ENCODE measurements around the gene CADPS2. TPM values are rescaled to one million over a fixed set of nuclear protein-coding genes. Genes with fewer than 3 reads are reported as not detected.

CADPS2 gene
- total and polyA plus RNA-seq, 10 of the 15 experiments (the other 5 are each of a cell fraction or from before 2014, with no cell fraction given) = 0.05 to 7.5 (median 0.25) TPM

DNA sequence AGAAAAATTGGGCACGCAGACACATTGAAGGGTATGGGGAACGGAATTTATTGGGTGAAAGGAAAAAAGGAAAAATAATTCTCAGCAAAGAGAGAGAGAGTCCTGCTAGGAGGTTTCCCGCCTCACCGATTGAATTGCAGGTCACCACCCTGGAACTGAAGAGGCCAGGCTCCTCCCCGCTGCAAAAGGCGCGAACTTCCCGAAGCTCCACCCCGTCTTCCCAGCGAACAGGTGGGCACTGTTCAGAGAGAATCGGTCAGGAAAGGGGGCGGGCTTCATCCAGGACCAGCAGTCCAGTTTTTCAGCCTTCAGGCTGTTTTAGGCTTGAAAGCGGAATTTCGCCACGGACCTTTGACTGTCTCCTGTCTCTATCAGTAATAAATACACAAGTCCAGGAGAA is 27.3 kb upstream of the CADPS2 start:
- DNase-seq (ENCODE audit: low read depth, low spot score) (no peak), FAIRE-seq (no peak), ATAC-seq (no peak)
- Histone ChIP-seq H3K79me2 (ENCODE audit: control insufficient read depth, insufficient read depth, low read length) (no peaks in the 10 kb centered on the region), H2AFZ (ENCODE audit: control insufficient read depth, low read depth, low read length) (no peak overlapping the region), H4K20me1 (ENCODE audit: control insufficient read depth, insufficient read depth) (no peaks in the 10 kb centered on the region), H3K36me3 (ENCODE audit: control insufficient read depth in 2 of 2, insufficient read depth in 2 of 2, low read length in 1 of 2) (no peaks in the 10 kb centered on the region), H3K4me1 (ENCODE audit: control insufficient read depth, insufficient read depth, low read length) (no peaks in the 10 kb centered on the region), H3K27me3 (replicated peaks in 1 of 2; ENCODE audit: control insufficient read depth in 2 of 2, insufficient read depth in 2 of 2, low read length in 1 of 2) (no peaks in the 10 kb centered on the region), H3K9me3 (replicated peaks; ENCODE audit: control insufficient read depth, insufficient read depth, low read length) (no peaks in the 10 kb centered on the region), H3K9ac (ENCODE audit: control insufficient read depth, insufficient read depth, low read length) (no peak overlapping the region), H3K4me3 (no peak overlapping the region), H3K27ac (ENCODE audit: control insufficient read depth, insufficient read depth) (no peak overlapping the region), H3K4me2 (ENCODE audit: control insufficient read depth, insufficient read depth) (no peak overlapping the region)
- TF ChIP-seq IKZF1 (conservative IDR thresholded peaks at IDR 0.05) (no peak), SMAD1 (IDR thresholded peaks at IDR 0.05; ENCODE audit: low read depth, partially characterized antibody) (no peak), HDAC2 (IDR thresholded peaks at IDR 0.05) (no peak), NR2C2 (IDR thresholded peaks at IDR 0.05; ENCODE audit: borderline replicate concordance, control insufficient read depth, insufficient read length, low read depth) (no peak)
- POLR2A ChIA-PET = no interaction called here
- intact Hi-C loops (cut with micrococcal nuclease; ENCODE audit: unreplicated experiment) (no loop called here), in situ Hi-C loops (cut with MboI) (no loop called here)
- CTCF ChIA-PET = interaction anchor here (0.6 kb wide), 1 partner anchor 453 kb away, joined by 3 read pairs; no protein-coding TSS in a partner anchor
- BruUV-seq (replicated peaks) = no TSS peak
- SMC1A ChIA-PET (ENCODE audit: uncharacterized antibody, unreplicated experiment) = no interaction called here
- 69% methylated on average over 15 of the region's 15 CpGs for WGBS (ENCODE audit: insufficient coverage, insufficient replicate concordance, low lambda C conversion rate, missing lambda C conversion rate)
- RAD21 ChIA-PET (ENCODE audit: unreplicated experiment) = no interaction called here

DNA sequence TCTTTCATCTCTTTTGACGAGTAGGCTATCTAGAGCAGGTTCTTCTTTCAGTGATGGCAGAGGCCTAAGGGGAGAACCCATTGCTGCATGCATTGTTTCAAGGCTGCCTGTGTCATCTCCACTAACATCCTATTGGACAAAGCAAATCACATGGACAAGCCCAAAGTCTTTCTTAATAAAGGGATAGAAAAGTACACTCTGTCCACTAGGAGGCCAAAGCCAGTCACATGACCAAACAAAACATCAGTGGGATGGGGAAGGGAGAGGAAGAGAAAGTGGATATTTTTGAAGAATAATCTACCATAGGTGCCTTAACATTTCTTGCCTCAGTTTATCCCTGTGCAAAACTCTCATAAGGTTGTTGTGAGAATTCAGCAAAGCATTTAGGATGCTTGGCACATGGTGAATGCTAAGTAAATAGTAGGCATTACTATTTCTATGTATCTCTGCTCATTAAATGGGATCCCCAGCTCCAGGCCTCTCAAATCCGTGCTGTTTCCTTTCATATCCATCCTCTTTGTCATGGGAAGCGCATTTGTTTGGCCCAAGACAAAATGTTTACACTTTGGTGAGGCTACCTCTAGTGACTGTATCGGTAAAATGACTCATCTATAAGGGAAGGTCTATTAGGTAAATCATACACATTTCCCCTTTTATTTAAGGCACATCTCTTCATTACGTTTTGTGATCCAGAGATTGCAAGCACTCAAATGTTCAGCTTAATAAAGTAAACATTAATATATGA is 16.7 kb upstream of the CADPS2 start:
- no peak overlapping the region for H3K4me2 ChIP-seq (ENCODE audit: control insufficient read depth, insufficient read depth)
- H3K27ac ChIP-seq (ENCODE audit: control insufficient read depth, insufficient read depth) = no peak overlapping the region
- H3K4me1 ChIP-seq (ENCODE audit: control insufficient read depth, insufficient read depth, low read length) = no peaks in the 10 kb centered on the region
- no TSS peak for BruUV-seq (replicated peaks)
- CTCF ChIA-PET = no interaction called here
- H4K20me1 ChIP-seq (ENCODE audit: control insufficient read depth, insufficient read depth) = no peaks in the 10 kb centered on the region
- no peaks in the 10 kb centered on the region for H3K36me3 ChIP-seq (ENCODE audit: control insufficient read depth in 2 of 2, insufficient read depth in 2 of 2, low read length in 1 of 2)
- H3K4me3 ChIP-seq = no peak overlapping the region
- RAD21 ChIA-PET (ENCODE audit: unreplicated experiment) = no interaction called here
- intact Hi-C loops (cut with micrococcal nuclease; ENCODE audit: unreplicated experiment) = no loop called here
- H3K27me3 ChIP-seq (replicated peaks in 1 of 2; ENCODE audit: control insufficient read depth in 2 of 2, insufficient read depth in 2 of 2, low read length in 1 of 2) = no peaks in the 10 kb centered on the region
- 13% methylated on average over 5 of the region's 5 CpGs for WGBS (ENCODE audit: insufficient coverage, insufficient replicate concordance, low lambda C conversion rate, missing lambda C conversion rate)
- ATAC-seq (peak; percentile 85), FAIRE-seq (peak; percentile 54), DNase-seq (ENCODE audit: low read depth, low spot score) (no peak)
- H3K9me3 ChIP-seq (replicated peaks; ENCODE audit: control insufficient read depth, insufficient read depth, low read length) = no peaks in the 10 kb centered on the region
- no peak overlapping the region for H2AFZ ChIP-seq (ENCODE audit: control insufficient read depth, low read depth, low read length)
- POLR2A ChIA-PET = no interaction called here
- H3K9ac ChIP-seq (ENCODE audit: control insufficient read depth, insufficient read depth, low read length) = no peak overlapping the region
- TF ChIP-seq LARP7 (IDR thresholded peaks at IDR 0.05) = no peak
- no peak for TF ChIP-seq ZBED1 (IDR thresholded peaks at IDR 0.05; ENCODE audit: borderline replicate concordance)
- peak; percentile 48; the same call in 1 of the 2 replicates for TF ChIP-seq RAD51 (IDR thresholded peaks at IDR 0.05)
- TF ChIP-seq RFX5 (IDR thresholded peaks at IDR 0.05; ENCODE audit: low read depth, low read length) = no peak
- TF ChIP-seq, protein P1, sequence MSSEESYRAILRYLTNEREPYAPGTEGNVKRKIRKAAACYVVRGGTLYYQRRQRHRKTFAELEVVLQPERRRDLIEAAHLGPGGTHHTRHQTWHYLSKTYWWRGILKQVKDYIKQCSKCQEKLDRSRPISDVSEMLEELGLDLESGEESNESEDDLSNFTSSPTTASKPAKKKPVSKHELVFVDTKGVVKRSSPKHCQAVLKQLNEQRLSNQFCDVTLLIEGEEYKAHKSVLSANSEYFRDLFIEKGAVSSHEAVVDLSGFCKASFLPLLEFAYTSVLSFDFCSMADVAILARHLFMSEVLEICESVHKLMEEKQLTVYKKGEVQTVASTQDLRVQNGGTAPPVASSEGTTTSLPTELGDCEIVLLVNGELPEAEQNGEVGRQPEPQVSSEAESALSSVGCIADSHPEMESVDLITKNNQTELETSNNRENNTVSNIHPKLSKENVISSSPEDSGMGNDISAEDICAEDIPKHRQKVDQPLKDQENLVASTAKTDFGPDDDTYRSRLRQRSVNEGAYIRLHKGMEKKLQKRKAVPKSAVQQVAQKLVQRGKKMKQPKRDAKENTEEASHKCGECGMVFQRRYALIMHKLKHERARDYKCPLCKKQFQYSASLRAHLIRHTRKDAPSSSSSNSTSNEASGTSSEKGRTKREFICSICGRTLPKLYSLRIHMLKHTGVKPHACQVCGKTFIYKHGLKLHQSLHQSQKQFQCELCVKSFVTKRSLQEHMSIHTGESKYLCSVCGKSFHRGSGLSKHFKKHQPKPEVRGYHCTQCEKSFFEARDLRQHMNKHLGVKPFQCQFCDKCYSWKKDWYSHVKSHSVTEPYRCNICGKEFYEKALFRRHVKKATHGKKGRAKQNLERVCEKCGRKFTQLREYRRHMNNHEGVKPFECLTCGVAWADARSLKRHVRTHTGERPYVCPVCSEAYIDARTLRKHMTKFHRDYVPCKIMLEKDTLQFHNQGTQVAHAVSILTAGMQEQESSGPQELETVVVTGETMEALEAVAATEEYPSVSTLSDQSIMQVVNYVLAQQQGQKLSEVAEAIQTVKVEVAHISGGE (CRISPR knock-in tag; IDR thresholded peaks at IDR 0.05) = no peak
- peak; percentile 92 for TF ChIP-seq NFYB (IDR thresholded peaks at IDR 0.05; ENCODE audit: insufficient read depth, low read depth, low read length)
- TF ChIP-seq TARDBP (IDR thresholded peaks at IDR 0.05; ENCODE audit: borderline replicate concordance) = no peak
- SMC1A ChIA-PET (ENCODE audit: uncharacterized antibody, unreplicated experiment) = no interaction called here
- no peaks in the 10 kb centered on the region for H3K79me2 ChIP-seq (ENCODE audit: control insufficient read depth, insufficient read depth, low read length)
- in situ Hi-C loops (cut with MboI) = no loop called here
